Neural cell (in vitro differentiated cells): Measurements from ENCODE around the gene PTPN13.

Experiments
- EZH2 ChIP-seq: fragments of 200-600, 300-800 bp; shearing (Covaris generic), sonication (generic); IDR thresholded peaks from 2 replicates; pipeline ENCODE4 v1.6.1; 2014; ENCODE audit warnings: antibody characterized with exemption, low read length, borderline replicate concordance, mild to moderate bottlenecking; ENCODE audit not compliant: insufficient read depth, poor library complexity, severe bottlenecking
- POLR2AphosphoS5 ChIP-seq: IDR thresholded peaks from 2 replicates; pipeline ENCODE4 v1.6.1; 2012
- RAD21 ChIP-seq: fragments of 450-650 bp; conservative IDR thresholded peaks from 2 replicates; pipeline ENCODE4 v1.6.1; 2014; ENCODE audit warnings: antibody characterized with exemption, mild to moderate bottlenecking, moderate library complexity
- TAF1 ChIP-seq: IDR thresholded peaks from 2 replicates; pipeline ENCODE4 v1.6.1; 2012; ENCODE audit warnings: low read depth
- TF ChIP-seq, protein P1 (sequence below): fragments of 450-650 bp; IDR thresholded peaks from 2 replicates; pipeline ENCODE4 v1.5.1; 2014; ENCODE audit warnings: antibody characterized with exemption, mild to moderate bottlenecking, moderate library complexity; ENCODE audit not compliant: poor library complexity, severe bottlenecking

DNA sequence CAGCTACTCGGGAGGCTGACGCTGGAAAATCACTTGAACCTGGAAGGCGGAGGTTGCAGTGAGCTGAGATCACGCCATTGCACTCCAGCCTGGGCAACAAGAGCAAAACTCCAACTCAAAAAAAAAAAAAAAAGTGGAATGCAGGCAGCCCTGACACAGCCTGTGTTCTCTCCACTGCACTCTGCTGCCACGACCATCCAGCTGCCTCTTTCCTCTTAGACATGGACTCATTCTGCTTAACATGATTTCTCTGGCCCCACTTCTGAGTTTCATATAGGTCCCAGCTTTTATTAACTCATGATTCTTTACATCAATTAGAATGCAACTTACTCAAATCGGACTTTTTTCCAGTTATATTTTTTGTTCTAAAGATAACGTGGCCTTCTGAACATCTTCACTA lies 225.4 kb downstream of the PTPN13 start:
- no peak for TF ChIP-seq EZH2
- TF ChIP-seq TAF1: no peak
- TF ChIP-seq, protein P1, sequence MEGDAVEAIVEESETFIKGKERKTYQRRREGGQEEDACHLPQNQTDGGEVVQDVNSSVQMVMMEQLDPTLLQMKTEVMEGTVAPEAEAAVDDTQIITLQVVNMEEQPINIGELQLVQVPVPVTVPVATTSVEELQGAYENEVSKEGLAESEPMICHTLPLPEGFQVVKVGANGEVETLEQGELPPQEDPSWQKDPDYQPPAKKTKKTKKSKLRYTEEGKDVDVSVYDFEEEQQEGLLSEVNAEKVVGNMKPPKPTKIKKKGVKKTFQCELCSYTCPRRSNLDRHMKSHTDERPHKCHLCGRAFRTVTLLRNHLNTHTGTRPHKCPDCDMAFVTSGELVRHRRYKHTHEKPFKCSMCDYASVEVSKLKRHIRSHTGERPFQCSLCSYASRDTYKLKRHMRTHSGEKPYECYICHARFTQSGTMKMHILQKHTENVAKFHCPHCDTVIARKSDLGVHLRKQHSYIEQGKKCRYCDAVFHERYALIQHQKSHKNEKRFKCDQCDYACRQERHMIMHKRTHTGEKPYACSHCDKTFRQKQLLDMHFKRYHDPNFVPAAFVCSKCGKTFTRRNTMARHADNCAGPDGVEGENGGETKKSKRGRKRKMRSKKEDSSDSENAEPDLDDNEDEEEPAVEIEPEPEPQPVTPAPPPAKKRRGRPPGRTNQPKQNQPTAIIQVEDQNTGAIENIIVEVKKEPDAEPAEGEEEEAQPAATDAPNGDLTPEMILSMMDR: no peak
- TF ChIP-seq POLR2AphosphoS5: no peak
- no peak for TF ChIP-seq RAD21
